NCI-H1694 (cell line): ENCODE measurements around the gene SGMS1.
"Not testable (repeated sequence)": the region's sequence is repeated elsewhere in the genome, so short reads cannot be mapped to it uniquely, and the experiment has no call there.

Experiments used
- DNase-seq: peaks from one replicate; lab custom pipeline; 2025; lab: John Stamatoyannopoulos, UW

SGMS1 gene

DNA sequence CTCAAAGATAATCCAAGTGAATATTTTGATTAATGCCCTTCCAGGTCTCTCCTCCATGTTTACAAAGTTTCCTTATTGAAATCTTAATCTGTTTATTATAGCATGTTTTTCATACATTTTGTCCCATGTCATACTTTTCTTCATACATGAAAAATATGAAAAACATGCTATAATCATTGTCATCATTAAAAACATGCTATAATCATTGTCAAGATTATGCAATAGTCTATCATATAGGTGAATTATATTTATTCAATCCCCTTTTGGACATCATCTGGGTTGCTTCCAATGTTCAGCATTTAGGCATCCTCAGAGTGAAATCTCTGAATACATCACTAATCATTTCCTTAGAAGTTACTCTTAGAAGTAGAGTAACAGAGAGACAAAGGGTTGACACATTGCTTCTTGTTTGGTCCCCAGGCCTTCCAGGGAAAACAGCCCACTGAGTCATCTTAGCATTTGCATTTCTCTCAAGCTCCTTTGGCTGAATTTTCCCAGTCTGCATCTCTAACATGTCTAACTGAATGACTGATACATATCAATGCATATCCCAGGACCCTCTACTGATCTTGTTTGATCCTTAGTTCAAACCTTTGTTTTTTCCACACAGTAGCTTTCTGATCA lies 87.0 kb downstream of the SGMS1 start:
- no peak for DNase-seq

DNA sequence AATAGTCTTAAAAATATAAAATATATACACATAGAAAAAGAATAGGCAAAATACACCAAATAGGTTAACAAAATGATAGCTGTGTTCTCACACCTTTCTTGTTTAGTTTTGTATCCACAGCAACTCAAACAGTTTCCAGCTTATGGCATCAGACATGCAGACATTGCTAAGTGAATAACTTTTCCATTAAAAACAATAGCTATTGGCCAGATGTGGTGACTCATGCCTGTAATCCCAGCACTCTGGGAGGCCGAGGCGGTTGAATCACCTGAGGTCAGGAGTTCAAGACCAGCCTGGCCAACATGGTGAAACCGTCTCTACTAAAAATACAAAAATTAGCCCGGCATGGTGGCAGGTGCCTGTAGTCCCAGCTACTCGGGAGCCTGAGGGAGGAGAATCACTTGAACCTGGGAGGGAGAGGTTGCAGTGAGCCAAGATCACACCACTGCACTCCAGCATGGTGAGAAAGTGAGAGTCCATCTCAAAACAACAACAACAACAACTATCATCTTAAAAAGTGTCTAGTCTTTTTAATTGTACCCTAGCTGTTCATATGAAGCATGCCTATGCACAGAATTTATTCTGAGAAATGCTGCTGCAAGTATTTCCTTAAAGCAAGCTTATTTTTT lies 88.9 kb downstream of the SGMS1 start:
- not testable (repeated sequence) for DNase-seq

DNA sequence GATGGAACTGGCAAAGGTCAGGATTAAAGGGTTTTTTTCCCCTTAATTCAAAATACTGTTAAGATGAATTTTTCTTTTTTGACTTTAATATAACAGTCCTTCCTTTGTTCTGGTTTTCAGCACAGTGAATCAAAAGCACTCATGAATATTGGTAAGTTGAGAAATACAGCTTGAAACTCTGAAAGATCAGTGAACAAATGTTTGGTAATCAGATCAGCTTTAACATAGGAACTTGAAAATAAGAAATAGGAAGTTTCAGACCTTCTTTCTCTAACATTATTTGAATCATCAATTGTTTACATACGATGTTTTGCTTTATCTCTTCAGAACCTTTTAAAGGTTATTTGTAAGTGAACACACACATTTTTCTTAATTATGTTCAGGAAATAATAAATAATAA lies 90.5 kb downstream of the SGMS1 start:
- DNase-seq = no peak

DNA sequence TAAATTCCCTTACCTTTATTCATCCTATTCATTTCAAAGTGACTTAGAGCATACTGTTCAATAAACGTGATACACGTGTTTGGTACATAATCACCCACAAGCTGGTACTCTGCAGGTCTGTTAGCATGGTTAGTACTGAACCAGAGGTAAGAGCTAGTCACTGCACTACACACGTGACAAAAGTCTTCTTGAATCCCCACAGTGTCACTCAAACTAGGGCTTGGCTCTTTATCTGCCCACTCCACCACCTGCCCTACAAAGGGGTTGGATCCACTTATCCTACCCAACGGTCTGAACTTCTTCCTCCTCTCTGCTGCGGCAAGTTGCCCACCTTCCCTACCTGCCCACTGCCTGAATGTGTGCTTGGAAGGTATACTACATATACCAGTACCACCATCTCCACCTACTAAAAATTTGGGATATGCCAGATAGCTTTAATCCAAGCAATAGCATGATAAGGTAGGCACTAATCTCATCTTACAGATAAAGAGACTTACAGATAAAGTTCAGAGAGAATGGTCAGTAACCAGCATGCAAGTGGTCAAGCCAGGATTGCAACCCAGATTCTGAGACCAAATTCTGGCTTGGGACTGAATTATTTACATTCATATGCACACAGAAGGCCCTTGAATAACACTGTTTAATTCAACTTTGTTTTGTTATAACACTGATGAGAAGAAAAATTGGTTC lies 92.2 kb downstream of the SGMS1 start:
- no peak for DNase-seq

DNA sequence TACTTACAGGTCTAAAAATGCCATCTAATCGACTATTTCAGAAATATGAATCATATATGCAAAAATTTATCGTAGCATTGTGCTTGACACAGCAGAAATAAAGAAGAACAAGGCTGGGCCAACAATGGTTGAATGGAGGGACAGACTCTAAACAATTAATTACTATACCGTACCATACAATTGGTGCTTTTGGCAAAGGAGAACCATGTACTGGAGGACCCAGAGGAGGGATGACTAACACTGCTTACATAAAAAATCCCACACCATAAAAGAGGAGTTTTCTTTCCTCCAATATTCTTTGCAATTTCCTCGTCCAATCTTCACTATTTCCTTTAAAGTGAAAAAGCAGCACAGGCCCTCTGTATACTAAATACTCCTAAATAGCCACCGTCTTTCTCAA lies 94.1 kb downstream of the SGMS1 start:
- DNase-seq = no peak

DNA sequence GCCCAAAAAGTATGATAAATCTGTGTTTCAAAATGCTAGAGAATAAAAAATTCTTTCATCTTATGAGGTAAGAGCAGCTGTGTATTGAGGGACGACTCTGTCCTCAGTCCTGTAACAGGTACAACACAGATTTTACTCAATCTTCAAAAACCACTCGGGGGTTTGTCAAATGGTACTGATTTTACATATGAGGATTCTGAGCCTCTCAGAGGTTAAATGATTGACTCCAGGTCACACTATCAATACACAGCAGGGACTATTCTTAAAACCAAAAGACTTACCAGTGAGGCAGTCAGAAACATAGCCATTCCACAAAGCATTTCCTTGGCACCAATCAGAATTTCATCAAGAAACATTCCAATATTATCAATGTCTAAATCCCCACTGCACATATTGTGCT lies 95.5 kb downstream of the SGMS1 start:
- DNase-seq = no peak

DNA sequence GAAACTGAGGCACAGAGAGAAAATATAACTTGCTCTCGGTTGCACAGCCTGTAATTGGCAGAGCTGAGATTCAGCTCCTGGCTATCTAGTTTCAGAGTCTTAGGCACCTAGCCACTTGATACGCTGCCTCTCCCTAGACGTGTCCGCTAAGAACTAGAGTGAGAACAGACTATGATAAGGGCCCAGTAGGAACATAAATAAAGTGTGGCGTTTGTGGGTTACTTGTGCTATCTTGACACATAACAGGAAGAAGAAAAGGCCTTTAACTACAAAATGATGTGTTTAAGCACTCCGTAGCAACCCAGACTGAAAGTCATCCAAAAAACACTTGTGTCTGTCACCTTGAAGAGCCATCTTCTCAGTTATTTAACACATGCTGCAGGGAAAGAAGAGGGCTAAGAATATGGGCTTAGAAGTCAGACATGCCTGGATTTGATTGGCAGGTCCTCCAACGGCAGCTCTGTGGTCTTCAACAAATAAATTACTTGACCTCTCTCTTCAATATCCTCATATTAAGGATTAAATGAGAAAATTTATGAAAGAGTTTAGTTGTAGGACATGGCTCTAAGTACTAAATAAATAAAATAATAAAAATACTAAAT lies 96.2 kb downstream of the SGMS1 start:
- DNase-seq = no peak

DNA sequence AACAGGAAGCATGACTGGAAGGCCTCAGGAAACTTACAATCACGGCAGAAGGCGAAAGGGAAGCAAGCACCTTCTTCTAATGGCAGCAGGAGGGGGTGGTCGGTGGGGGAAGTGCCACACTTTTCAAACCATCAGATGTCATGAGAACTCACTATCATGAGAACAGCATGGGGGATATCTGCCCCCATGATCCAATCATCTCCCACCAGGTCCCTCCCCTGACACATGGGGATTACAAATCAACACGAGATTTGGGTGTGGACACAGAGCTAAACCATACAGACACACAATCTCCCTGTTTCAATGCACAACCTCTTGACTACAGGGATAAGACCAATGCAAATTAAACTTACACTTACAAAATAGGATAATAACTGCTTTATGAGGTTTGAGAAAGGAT lies 97.6 kb downstream of the SGMS1 start:
- DNase-seq = no peak

DNA sequence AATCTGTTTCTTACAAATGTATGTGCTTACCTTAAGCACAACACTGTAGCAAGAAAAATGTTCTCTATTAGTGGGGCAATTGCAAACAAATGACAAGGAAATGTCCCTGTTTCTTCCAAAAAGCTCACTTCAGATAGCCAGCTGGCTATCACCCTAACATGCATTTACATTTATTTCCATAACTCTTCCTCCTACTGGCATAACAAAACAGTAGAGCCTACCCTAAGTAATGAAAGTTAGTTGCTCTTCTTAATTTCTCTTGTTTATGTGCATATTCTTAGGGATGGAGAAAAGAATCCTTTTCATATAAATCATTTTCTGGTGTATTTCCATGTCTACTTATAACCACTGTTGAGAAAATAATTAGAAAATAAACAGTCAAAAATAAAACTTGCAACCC lies 100.4 kb downstream of the SGMS1 start:
- no peak for DNase-seq

DNA sequence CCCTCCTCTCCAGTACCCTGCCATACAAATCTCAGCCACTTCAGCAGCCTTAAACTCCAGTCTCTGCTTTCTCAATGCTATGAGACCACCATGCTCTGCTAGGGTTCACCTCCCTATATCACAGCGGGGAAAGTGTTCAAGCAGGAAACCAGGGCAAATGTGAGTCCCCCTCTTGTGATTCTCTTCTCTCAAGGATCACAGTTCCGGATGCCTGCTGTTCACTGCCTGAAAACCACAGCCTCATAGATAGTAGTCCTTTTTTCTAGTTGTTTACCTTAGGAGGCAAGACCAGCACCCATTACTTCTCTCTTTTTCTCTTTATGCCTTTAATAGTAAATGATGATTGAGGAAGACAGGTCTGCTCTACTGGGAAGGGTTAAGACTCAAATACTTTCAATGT lies 100.8 kb downstream of the SGMS1 start:
- no peak for DNase-seq

DNA sequence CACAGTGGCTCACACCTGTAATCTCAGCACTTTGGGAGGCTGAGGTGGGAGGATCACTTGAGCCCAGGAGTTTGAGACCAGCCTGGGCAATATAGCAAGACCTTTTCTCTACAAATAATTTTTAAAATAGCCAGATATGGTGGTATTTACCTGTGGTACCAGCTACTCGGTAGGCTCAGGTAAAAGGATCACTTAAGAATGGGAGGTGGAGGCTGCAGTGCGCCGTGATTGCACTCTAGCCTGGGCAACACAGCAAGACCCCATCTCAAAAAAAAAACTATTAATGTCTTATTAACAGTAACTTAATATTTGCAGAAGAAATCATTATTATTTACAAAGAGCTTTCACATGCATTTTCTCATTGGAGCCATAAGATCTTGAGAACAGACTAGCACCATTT lies 103.6 kb downstream of the SGMS1 start:
- no peak for DNase-seq

DNA sequence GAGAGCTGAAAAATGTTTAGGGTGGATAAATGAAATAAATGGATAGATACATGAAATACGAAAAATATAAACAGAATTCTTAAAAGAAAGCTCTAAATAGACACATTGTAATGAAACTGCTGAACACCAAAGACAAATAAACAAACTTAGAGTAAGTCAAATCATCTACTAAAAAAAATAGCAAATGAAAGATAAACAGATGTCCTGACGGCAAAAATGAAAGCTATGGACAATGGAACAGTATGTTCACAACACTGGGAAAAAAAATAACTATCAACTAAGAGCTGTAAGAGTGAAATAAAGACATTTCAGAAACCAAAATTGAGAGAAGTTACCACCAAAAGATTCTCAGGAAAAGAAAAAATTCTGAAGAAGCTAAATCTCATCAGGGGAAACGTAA lies 106.1 kb downstream of the SGMS1 start:
- DNase-seq = no peak

DNA sequence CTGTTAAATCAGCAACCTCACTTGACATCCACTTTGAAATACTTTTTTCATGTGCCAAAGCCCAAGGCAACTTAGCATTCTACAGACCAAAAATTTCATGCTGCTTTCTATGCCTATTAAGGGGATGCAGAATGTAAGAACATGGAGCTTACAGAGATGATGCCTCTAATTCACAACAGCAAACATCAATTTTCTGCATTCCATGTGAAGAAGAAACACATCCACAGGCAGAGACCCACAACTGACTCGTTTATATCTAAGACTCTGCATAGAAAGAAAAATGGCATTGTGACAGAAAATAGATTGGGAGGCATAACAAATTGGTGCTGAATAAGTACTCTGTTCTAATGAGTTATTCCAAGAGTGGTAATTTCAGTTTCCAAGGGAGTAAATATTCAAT lies 107.6 kb downstream of the SGMS1 start:
- no peak for DNase-seq

DNA sequence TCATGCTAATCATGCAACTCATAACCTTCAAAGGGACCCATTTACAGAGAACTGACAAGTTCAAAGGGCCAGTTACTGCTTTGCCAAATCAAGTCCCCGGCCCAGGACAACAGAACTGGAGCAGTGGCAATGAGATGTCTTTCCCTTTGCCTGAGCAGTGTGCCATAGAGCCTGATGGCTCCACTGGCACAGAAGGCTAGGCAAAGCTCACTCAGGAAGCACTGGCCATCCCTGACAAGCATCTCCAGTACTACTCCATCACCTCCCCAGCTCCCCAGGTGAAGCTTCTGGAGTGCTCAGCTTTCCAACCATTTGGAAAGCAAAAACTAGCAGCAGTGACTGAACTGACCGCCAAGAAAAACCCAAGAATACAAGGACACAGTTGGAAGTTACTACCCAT lies 108.3 kb downstream of the SGMS1 start:
- no peak for DNase-seq

DNA sequence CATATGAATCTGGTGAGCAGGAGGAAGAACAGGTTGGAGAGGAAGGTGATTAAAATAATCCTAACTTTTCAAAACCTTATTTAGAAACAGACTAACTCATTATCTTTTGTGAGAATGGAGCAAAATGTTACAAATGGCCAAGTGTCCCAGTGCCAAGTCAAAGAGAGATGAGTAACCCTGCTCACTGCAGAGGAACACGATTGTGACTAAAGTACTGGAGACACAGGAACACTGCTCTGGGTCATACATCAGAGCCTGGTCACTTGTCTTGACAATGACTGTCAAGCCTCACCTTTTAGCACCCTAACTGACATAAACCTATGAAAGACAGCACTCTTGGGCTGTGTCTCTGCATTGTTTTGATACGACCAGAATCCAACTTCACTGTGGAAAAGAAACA lies 108.8 kb downstream of the SGMS1 start:
- no peak for DNase-seq

DNA sequence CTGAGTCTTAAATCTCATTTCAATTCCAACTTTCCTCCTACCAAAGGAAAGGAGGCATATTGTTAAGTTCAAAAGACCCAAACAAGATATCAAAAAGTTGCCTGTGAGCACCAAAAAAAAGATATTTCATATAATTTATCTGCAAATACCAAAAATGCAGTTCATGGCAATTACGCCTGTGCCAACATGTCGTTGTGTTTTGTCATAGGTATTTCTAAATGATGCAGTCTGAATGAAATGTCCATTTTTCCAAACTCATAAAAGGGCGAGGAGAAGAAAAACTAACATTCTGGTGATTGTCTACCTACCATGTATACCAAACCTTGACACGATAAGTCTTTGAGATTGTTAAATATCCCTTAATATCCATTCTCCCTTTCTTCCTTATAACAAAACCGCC lies 109.8 kb downstream of the SGMS1 start:
- no peak for DNase-seq

DNA sequence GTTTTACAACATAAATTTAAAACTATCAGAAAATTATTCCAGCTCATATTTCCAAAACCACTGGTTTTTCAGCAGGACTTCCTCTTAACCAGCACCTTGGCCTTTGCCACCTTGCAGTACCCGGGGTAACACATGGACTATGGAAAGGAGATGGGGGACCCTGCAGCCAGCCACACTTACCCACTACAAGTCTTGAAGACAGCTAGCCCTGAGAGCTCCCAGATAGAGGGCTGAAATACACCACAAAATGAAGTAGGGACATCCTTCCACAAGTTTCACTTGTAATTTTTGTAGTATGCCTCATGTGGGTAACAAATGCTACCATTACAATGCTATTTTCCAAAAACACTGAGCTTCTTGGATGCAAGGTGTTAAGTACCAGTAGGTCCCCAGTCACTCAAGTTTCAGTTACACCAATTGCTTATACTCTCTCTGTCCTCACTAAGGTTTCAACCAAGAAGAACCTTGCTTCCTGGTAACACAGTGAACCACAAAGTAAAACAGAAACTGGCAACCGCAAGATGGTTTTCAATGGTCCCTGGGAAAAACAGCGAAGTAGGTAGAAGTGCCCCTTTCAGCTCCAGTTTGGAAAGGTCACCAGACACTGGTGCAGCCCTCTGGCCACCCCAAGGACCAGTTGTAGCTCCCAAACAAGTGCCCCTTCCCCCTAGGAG lies 110.9 kb downstream of the SGMS1 start:
- DNase-seq = no peak

DNA sequence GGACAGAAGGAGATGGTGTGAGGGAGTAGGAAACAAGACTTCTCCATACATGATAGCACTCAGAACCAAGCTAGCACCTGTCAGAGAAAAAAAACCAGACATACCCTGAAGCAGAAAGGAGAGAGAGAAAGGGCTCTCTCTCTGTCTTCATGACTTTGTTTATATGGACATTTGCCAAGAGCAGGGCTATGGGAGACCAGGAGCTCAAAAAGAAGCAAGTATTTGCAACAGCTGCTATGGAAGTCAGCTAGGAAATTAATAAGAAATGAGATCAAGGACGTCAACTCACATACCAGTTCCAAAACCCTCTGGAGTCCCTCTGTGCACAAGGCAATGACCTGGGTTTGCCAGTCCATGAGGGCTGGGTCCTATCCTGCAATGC lies 111.6 kb downstream of the SGMS1 start:
- no peak for DNase-seq

DNA sequence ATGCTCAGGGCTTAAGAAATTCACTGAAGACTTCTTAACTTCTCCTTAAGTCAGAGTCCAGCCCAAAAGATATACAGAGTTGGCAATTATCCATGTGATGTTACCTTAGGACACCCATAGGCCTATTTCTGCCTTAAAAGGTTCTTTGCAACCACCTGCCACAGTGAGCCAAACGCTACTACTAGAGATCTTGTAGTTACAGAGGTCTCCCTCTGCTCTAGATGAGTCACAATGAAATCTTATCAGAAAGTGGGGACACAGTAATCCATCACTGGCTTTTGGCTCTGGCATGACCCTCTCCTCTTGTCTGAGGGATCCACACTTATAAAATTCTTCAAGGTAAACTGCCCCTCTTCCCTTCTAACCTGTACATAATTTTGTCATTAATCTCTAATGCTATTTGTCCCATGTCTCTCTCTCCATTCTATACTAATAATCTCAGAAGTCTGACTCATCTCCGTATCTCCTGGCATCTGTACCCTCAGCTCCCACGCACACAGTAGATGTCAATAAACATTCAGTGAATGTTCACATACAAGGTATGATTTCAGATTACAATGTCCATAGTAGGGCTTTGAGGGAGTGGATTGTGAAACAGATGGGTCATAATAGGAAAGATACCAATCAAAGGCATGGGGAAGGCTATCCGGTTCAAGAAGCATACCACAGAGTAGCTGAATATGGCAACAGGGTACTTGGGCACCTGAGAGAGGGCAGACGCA lies 112.1 kb downstream of the SGMS1 start:
- no peak for DNase-seq

DNA sequence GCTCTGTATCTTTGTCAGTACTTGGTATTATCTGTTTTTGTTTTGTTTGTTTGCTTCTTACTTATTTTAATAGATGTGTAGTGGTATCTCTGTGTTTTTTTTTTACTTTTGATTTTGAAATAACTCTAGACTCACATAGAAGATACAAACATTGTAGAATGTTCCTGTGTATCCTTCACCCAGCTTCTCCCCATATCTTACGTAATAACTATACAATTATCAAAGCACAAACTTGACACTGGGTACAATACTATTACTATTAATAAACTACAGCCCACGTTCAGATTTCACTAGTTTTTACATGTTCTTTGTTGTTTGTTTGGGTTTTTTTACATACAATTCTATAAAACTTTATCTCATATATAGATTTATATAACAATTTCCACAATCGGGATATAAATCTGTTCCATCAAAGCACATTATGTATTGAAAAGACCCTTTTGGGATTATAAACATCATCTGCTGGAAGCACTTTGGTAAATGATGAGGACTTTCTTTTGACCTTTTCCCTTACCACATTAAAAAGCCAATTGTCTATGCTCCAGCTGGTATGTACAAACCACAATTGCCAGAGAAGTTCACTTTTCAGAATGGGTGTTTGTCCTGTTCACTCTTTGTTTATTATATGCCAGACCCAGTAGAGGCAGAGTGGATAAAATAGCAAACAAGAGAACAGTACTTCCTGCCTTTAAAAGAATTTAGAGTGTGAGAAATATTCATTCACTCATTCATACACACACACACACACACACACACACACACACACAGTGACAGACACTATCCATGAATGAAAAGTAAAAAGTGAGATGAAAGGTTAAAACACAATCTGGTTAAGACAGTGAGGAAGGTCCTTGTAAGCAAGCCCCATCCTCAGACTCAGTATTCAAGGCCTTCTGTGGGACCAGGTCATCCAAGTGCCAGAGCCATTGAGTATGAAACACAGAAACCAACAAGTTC lies 113.0 kb downstream of the SGMS1 start:
- no peak for DNase-seq
